Trophoblast cell (in vitro differentiated cells and primary cell): ENCODE results near the gene NLE1.

Experiments
- DNase-seq, 2 donors: peaks; one replicate each; pipeline ENCODE4 v3.0.0-alpha.2; 2016
- H2AFZ ChIP-seq: 2 replicates; pipeline ENCODE4 v1.6.1; 2013; ENCODE audit warnings: low read length, moderate library complexity, mild to moderate bottlenecking; ENCODE audit not compliant: insufficient read depth, poor library complexity
- H2AK5ac ChIP-seq: 2 replicates; pipeline ENCODE4 v1.6.1; 2013; ENCODE audit warnings: mild to moderate bottlenecking, low read length
- H2BK120ac ChIP-seq: 2 replicates; pipeline ENCODE4 v1.6.1; 2013; ENCODE audit warnings: low read length, mild to moderate bottlenecking, moderate library complexity; ENCODE audit not compliant: insufficient read depth, poor library complexity
- H2BK12ac ChIP-seq: 2 replicates; pipeline ENCODE4 v1.6.1; 2013; ENCODE audit warnings: mild to moderate bottlenecking, low read length, moderate library complexity
- H2BK5ac ChIP-seq: 2 replicates; pipeline ENCODE4 v1.6.1; 2013; ENCODE audit warnings: low read length, low read depth, moderate library complexity, mild to moderate bottlenecking; ENCODE audit not compliant: poor library complexity
- H3K14ac ChIP-seq: 2 replicates; pipeline ENCODE4 v1.6.1; 2013; ENCODE audit warnings: mild to moderate bottlenecking, low read length
- H3K18ac ChIP-seq: 2 replicates; pipeline ENCODE4 v1.6.1; 2013; ENCODE audit warnings: mild to moderate bottlenecking, low read length
- H3K23ac ChIP-seq: 2 replicates; pipeline ENCODE4 v1.6.1; 2013; ENCODE audit warnings: low read length
- H3K27ac ChIP-seq: 2 replicates; pipeline ENCODE4 v1.5.1; 2013; ENCODE audit warnings: low read depth, mild to moderate bottlenecking, inconsistent platforms, low read length, moderate library complexity
- H3K27me3 ChIP-seq: 2 replicates; pipeline ENCODE4 v1.6.1; 2013; ENCODE audit warnings: inconsistent platforms, mild to moderate bottlenecking, low read length, moderate library complexity; ENCODE audit not compliant: insufficient read depth
- H3K36me3 ChIP-seq, 2 experiments: 1 replicate in 1 of 2; 2 replicates in 1 of 2; pipeline ENCODE4 v1.6.1; 2013; ENCODE audit warnings: low read length in 2 of 2, mild to moderate bottlenecking in 2 of 2, moderate library complexity in 1 of 2; ENCODE audit not compliant: insufficient read depth in 2 of 2, control insufficient read depth in 1 of 2
- H3K4ac ChIP-seq: 2 replicates; pipeline ENCODE4 v1.6.1; 2013; ENCODE audit warnings: low read depth, mild to moderate bottlenecking, low read length, moderate library complexity
- H3K4me1 ChIP-seq, 2 experiments: 1 replicate in 1 of 2; 2 replicates in 1 of 2; pipeline ENCODE4 v1.6.1; 2013; ENCODE audit warnings: low read length in 2 of 2, mild to moderate bottlenecking in 2 of 2, moderate library complexity in 1 of 2; ENCODE audit not compliant: insufficient read depth in 2 of 2, control insufficient read depth in 1 of 2
- H3K4me2 ChIP-seq: 2 replicates; pipeline ENCODE4 v1.6.1; 2013; ENCODE audit warnings: inconsistent platforms, mild to moderate bottlenecking, low read length, moderate library complexity
- H3K4me3 ChIP-seq: 2 replicates; pipeline ENCODE4 v1.5.1; 2013; ENCODE audit warnings: mild to moderate bottlenecking, low read depth, low read length, inconsistent platforms
- H3K79me1 ChIP-seq: one replicate; pipeline ENCODE4 v1.6.1; 2013; ENCODE audit warnings: low read length
- H3K79me2 ChIP-seq: 2 replicates; pipeline ENCODE4 v1.6.1; 2013; ENCODE audit warnings: low read length, mild to moderate bottlenecking; ENCODE audit not compliant: control insufficient read depth, insufficient read depth, poor library complexity
- H3K9ac ChIP-seq: 2 replicates; pipeline ENCODE4 v1.6.1; 2013; ENCODE audit warnings: mild to moderate bottlenecking, low read length
- H3K9me3 ChIP-seq: 2 replicates; pipeline ENCODE4 v1.6.1; 2013; ENCODE audit warnings: low read depth, mild to moderate bottlenecking, control low read depth, inconsistent platforms, low read length; ENCODE audit not compliant: insufficient read depth
- H4K12ac ChIP-seq: 2 replicates; pipeline ENCODE4 v1.6.1; 2013; ENCODE audit warnings: low read depth, mild to moderate bottlenecking, low read length, moderate library complexity
- H4K8ac ChIP-seq: 2 replicates; pipeline ENCODE4 v1.6.1; 2013; ENCODE audit warnings: low read depth, mild to moderate bottlenecking, low read length, moderate library complexity
- H4K91ac ChIP-seq: one replicate; pipeline ENCODE4 v1.6.1; 2013; ENCODE audit warnings: low read depth, mild to moderate bottlenecking, low read length, moderate library complexity
- WGBS: extraction: QIAGEN DNeasy Blood & Tissue Kit; methylation state at CpG from one replicate; pipeline ENCODE4 v1.1.7; 2013; ENCODE audit warnings: missing lambda C conversion rate; ENCODE audit not compliant: insufficient read length, insufficient coverage; ENCODE audit errors: extremely low coverage; 5-methylcytosine and 5-hydroxymethylcytosine counted together

The NLE1 gene

DNA sequence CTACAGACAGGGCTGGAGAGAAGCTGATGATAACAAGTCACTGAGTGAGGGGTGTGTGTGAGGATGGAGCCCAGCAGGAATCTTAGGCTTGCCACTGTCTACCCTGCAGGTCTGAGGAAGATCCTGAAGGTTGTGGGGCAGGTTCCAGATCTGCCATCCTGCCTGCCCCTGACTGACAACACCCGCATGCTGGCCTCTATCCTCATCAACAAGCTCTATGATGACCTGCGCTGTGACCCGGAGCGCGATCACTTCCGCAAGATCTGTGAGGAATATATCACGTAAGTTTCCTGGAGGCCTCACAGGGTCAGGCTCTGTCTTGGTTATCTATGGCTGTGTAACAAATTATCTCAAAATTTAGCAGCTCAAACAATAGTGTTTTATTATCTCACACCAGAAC lies 21.8 kb upstream of the NLE1 start:
- H3K9me3 ChIP-seq, result no peaks in the 10 kb centered on the region
- no peak overlapping the region for H3K27ac ChIP-seq
- no peaks in the 10 kb centered on the region for H3K36me3 ChIP-seq
- WGBS, result no CpG with 5 or more reads among the region's 7 CpGs
- no peak overlapping the region for H2BK5ac ChIP-seq
- no peak overlapping the region for H4K12ac ChIP-seq
- H3K79me2 ChIP-seq, result no peaks in the 10 kb centered on the region
- H3K4me1 ChIP-seq, result no peaks in the 10 kb centered on the region
- H3K4me2 ChIP-seq, result no peak overlapping the region
- H3K18ac ChIP-seq, result no peak overlapping the region
- peak; percentile 97 for DNase-seq
- no peak overlapping the region for H2AK5ac ChIP-seq
- H4K8ac ChIP-seq, result no peak overlapping the region
- H3K27me3 ChIP-seq, result no peaks in the 10 kb centered on the region
- no peak overlapping the region for H3K14ac ChIP-seq
- no peaks in the 10 kb centered on the region for H3K79me1 ChIP-seq
- no peak overlapping the region for H3K9ac ChIP-seq
- no peak overlapping the region for H2AFZ ChIP-seq
- no peak overlapping the region for H2BK12ac ChIP-seq
- H3K4ac ChIP-seq, result no peak overlapping the region
- H2BK120ac ChIP-seq, result no peak overlapping the region
- H4K91ac ChIP-seq, result no peak overlapping the region
- H3K23ac ChIP-seq, result no peak overlapping the region
- H3K4me3 ChIP-seq, result no peak overlapping the region

- H3K27ac ChIP-seq, result no peak overlapping the region
- H3K79me2 ChIP-seq, result no peaks in the 10 kb centered on the region
- H3K27me3 ChIP-seq, result no peaks in the 10 kb centered on the region
- no peak overlapping the region for H3K9ac ChIP-seq
- H3K9me3 ChIP-seq, result no peaks in the 10 kb centered on the region
- H4K12ac ChIP-seq, result no peak overlapping the region
- H3K79me1 ChIP-seq, result no peaks in the 10 kb centered on the region
- H3K4me3 ChIP-seq, result no peak overlapping the region
- H3K36me3 ChIP-seq, result no peaks in the 10 kb centered on the region
- H2BK5ac ChIP-seq, result no peak overlapping the region
- H3K4ac ChIP-seq, result no peak overlapping the region
- no peak overlapping the region for H3K14ac ChIP-seq
- no peak overlapping the region for H4K8ac ChIP-seq
- H2BK120ac ChIP-seq, result no peak overlapping the region
- H2AK5ac ChIP-seq, result no peak overlapping the region
- no peak overlapping the region for H3K23ac ChIP-seq
- H2BK12ac ChIP-seq, result no peak overlapping the region
- DNase-seq, result peak; percentile 19 to 60
- H3K4me2 ChIP-seq, result no peak overlapping the region
- H3K4me1 ChIP-seq, result no peaks in the 10 kb centered on the region
- H2AFZ ChIP-seq, result no peak overlapping the region
- H3K18ac ChIP-seq, result no peak overlapping the region
- no peak overlapping the region for H4K91ac ChIP-seq
- no CpG with 5 or more reads among the region's 4 CpGs for WGBS
Measured at GRCh38 chr17:35162755-35163154, 20.7 kb upstream of the NLE1 start.

DNA sequence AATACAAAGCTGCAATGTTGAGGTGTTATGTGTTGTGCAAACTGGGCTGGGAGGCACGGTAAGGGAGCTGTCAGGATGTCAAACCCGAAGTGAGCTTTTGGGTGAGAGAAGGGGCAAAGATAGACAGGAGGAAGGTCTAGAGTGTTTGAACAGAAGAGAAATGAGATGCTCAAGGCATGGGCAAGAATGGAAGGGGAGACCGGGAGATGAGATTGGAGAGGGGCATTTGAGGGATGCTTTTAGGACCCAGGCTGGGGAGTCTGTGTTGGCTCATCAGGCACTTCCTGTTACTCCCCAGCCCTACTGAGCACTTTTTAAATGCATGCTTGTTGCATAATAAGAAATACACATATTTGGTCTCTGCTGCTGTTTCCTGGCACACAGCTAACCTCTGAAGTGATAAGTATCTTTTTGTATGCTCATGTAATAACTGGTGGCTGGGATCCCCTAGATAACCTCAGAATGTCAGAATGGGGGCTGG lies 19.2 kb upstream of the NLE1 start:
- DNase-seq, result no peak
- Histone ChIP-seq H3K36me3 (no peaks in the 10 kb centered on the region), H3K4me2 (no peak overlapping the region), H4K12ac (no peak overlapping the region), H2AFZ (no peak overlapping the region), H3K14ac (no peak overlapping the region), H3K9me3 (no peaks in the 10 kb centered on the region), H4K91ac (no peak overlapping the region), H3K27ac (no peak overlapping the region), H4K8ac (no peak overlapping the region), H3K23ac (no peak overlapping the region), H3K79me1 (no peaks in the 10 kb centered on the region), H3K27me3 (no peaks in the 10 kb centered on the region), H3K9ac (no peak overlapping the region), H2AK5ac (no peak overlapping the region), H3K18ac (no peak overlapping the region), H3K4ac (no peak overlapping the region), H3K79me2 (no peaks in the 10 kb centered on the region), H3K4me3 (no peak overlapping the region), H2BK12ac (no peak overlapping the region), H2BK5ac (no peak overlapping the region), H2BK120ac (no peak overlapping the region), H3K4me1 (no peaks in the 10 kb centered on the region)
- WGBS, result no CpG with 5 or more reads among the region's 3 CpGs

GRCh38 chr17:35160354-35161201 lies 18.5 kb upstream of the NLE1 start:
- Histone ChIP-seq H3K4me3 (no peak overlapping the region), H3K36me3 (no peaks in the 10 kb centered on the region), H3K18ac (no peak overlapping the region), H3K4me1 (no peaks in the 10 kb centered on the region), H3K14ac (no peak overlapping the region), H2AFZ (no peak overlapping the region), H3K9me3 (no peaks in the 10 kb centered on the region), H2BK120ac (no peak overlapping the region), H3K23ac (no peak overlapping the region), H3K4me2 (no peak overlapping the region), H3K79me1 (no peaks in the 10 kb centered on the region), H3K27me3 (no peaks in the 10 kb centered on the region), H3K4ac (no peak overlapping the region), H3K27ac (no peak overlapping the region), H4K12ac (no peak overlapping the region), H3K79me2 (no peaks in the 10 kb centered on the region), H2AK5ac (no peak overlapping the region), H4K8ac (no peak overlapping the region), H2BK12ac (no peak overlapping the region), H4K91ac (no peak overlapping the region), H3K9ac (no peak overlapping the region), H2BK5ac (no peak overlapping the region)
- no peak for DNase-seq
- WGBS, result no CpG with 5 or more reads among the region's 13 CpGs
